ENCODE results near the gene SMURF2.

The SMURF2 gene

GRCh38 chr17:64692187-64692586, 30.1 kb upstream of the SMURF2 start:
- no peak for TF ChIP-seq CTCF (IDR thresholded peaks at IDR 0.05; ENCODE audit: extremely low read depth, missing control alignments)
- DNase-seq (ENCODE audit: low spot score) = no peak

GRCh38 chr17:64689106-64689505, 27.0 kb upstream of the SMURF2 start:
- TF ChIP-seq CTCF (IDR thresholded peaks at IDR 0.05; ENCODE audit: extremely low read depth, missing control alignments) = no peak
- no peak for DNase-seq (ENCODE audit: low spot score)

- no peak for TF ChIP-seq CTCF (IDR thresholded peaks at IDR 0.05; ENCODE audit: extremely low read depth, missing control alignments)
Observed at GRCh38 chr17:64688481-64688880, 26.4 kb upstream of the SMURF2 start.

GRCh38 chr17:64687961-64688360, 25.9 kb upstream of the SMURF2 start:
- no peak for TF ChIP-seq CTCF (IDR thresholded peaks at IDR 0.05; ENCODE audit: extremely low read depth, missing control alignments)
- DNase-seq (ENCODE audit: low spot score) = no peak

More at GRCh38 chr17:64688481-64688880, 26.4 kb upstream of the SMURF2 start:
- DNase-seq (ENCODE audit: low spot score) = no peak

GRCh38 chr17:64687376-64687775, 25.3 kb upstream of the SMURF2 start:
- DNase-seq (ENCODE audit: low spot score) = no peak
- TF ChIP-seq CTCF (IDR thresholded peaks at IDR 0.05; ENCODE audit: extremely low read depth, missing control alignments) = no peak

GRCh38 chr17:64686705-64687104, 24.6 kb upstream of the SMURF2 start:
- DNase-seq (ENCODE audit: low spot score) = no peak
- no peak for TF ChIP-seq CTCF (IDR thresholded peaks at IDR 0.05; ENCODE audit: extremely low read depth, missing control alignments)

GRCh38 chr17:64685705-64686104, 23.6 kb upstream of the SMURF2 start:
- DNase-seq (ENCODE audit: low spot score) = no peak
- no peak for TF ChIP-seq CTCF (IDR thresholded peaks at IDR 0.05; ENCODE audit: extremely low read depth, missing control alignments)
